HG02759 (cell line): Measurements from ENCODE around the gene EIF4A3.
"Not testable (repeated sequence)": the region's sequence is repeated elsewhere in the genome, so short reads cannot be mapped to it uniquely, and the experiment has no call there.

Source experiments
- ATAC-seq: cut with Tn5 transposase; IDR thresholded peaks from one replicate; pipeline ENCODE4 v1.9.1; 2021; ENCODE audit warnings: mild to moderate bottlenecking, moderate library complexity; ENCODE audit not compliant: unreplicated experiment

The EIF4A3 gene

GRCh38 chr17:80101946-80102663, 44.8 kb downstream of the EIF4A3 start:
- peak; percentile 14 for ATAC-seq

GRCh38 chr17:80101011-80101945, 45.6 kb downstream of the EIF4A3 start, which contains the start of gene GAA:
TSS of gene GAA (plus strand) at chr17:80101581. CDS start at chr17:80104587, 3,006 bp downstream.
- peak; percentile 85 for ATAC-seq

DNA sequence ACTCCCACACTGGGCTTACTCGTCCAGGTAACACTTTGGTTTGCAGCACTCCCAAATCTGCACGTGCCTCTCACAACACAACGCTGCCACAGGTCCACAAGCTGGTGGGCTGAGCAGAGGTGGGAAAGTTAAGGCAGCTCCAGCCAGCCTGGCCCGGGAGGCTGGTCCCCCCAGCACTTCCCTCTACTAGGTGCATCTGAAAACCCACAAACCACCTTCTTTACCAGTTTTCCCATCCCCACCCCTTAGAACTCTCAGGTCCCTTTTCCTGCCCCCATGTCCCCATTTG, 46.9 kb downstream of the EIF4A3 start:
- no peak for ATAC-seq

GRCh38 chr17:80099291-80100034, 47.5 kb downstream of the EIF4A3 start:
- ATAC-seq, result no peak

- ATAC-seq, result no peak
These were observed 48.9 kb downstream of the EIF4A3 start for GRCh38 chr17:80097844-80098691.

GRCh38 chr17:80097127-80097621, 49.8 kb downstream of the EIF4A3 start:
- ATAC-seq, result no peak

DNA sequence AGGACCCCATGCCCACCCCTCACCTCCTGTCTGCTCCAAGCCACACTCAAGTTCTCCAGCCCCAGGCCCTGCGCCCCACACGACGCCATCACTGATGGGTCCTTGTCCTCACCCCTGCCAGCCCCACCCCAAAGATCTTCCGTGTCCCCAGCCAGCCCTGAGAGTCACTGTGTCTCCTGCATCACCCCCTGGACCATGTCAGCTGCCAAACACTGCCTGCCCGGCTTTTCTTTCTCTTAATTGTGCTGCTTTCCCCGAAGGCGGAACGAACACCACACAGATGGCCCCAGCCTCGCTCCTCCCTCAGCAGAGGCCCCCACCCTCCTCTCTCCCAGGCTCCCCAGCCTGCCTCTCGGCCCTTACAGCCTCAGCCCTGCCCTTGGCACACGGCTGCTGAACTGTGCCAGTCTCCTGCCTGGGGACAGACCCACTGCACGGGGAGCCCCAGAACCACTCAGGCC, 50.3 kb downstream of the EIF4A3 start:
- no peak for ATAC-seq

- ATAC-seq, result no peak
These were observed 51.0 kb downstream of the EIF4A3 start for GRCh38 chr17:80095844-80096475.

DNA sequence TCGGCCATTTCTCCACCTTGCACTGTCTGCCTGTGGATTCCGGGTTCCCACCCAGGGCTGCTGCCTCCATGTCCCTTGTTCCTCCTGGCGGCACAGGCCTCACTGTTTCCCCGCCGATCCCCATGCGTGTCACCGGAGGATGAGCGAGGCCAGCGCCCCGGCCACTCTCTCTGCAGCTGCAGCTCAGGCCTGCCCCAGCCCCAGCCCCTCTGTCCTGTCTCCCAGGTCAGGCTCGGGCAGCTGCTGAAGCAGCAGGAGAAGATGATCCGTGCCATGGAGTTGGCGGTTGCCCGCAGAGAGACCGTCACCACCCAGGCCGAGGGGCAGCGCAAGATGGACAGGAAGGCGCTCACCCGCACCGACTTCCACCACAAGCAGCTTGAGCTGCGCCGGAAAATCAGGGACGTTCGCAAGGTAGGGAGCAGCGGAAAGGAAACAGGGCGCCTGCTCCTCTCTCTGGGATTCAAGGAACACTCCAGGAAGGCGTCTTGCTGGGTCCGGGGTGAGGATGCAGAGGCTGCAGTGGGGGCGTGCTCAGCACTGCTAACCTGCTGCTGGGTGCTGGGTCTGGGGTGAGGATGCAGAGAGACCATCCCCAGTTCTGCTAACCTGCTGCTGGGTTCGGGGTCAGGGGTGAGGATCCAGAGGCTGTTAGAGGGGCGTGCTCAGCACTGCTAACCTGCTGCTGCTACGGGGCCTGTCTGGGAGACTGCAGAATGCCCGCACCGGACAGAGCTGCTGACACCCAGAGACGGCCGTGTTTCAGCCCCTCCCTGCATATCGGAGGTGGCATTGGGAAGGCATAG, 51.7 kb downstream of the EIF4A3 start:
- ATAC-seq, result no peak

- ATAC-seq, result no peak
These were observed 54.0 kb downstream of the EIF4A3 start for GRCh38 chr17:80092959-80093358.

- no peak for ATAC-seq
These were observed 55.6 kb downstream of the EIF4A3 start for GRCh38 chr17:80091376-80091775.

- not testable (repeated sequence) for ATAC-seq
These were observed 56.8 kb downstream of the EIF4A3 start for GRCh38 chr17:80090164-80090563.

DNA sequence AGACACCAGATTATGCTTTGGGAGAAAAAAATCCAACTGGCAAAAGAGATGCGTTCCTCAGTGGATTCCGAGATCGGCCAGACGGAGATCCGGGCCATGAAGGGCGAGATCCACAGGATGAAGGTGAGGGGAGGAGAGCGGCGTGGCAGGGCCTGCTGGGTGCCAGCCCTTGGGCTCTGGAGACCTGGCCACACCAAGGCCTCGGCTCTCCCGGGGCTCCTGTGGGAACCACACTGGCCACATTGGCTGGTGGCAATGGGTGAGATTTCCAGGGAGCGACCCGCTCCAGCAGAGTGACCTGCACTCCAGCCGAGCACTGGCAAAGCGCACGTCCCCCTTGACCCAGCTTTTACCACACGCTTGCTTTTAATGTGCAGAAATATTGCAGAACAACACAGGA, 57.2 kb downstream of the EIF4A3 start:
- ATAC-seq, result no peak

DNA sequence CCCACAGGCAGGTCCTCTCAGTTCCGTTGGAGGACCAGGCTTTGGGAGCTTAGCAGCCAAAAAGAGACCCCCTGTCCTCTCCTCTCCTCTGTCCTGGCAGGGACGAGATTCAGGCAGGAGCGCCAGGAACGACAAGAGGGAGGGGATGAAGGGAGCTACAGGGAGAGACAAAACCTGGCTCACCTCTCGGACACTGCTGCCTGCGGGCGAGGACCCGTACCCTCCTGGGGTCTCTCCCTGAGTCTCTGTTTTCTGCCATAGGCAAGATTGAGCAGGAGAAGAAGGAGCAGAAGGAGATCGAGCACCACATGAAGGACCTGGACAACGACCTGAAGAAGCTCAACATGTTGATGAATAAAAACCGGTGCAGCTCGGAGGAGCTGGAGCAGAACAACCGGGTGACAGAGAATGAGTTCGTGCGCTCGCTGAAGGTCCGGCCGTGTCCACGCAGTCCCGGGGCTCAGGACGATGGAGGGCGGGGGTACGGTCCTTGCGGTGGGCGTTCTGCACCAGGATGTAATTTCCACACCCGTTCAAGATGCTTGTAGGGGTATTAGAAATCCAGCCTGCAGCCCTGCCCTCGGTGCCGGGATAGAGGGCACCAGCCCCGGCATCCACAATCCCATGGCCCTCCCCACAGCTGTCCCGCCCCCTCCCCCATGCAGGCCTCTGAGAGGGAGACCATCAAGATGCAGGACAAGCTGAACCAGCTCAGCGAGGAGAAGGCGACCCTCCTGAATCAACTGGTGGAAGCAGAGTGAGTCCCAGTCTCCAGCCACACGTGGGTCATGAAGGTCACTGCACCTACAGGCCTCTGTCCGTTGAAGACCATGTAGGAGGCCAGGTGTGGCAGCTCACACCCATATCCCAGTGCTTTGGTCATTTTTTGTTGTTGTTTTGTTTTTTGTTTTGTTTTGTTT, 59.3 kb downstream of the EIF4A3 start:
- ATAC-seq, result no peak

DNA sequence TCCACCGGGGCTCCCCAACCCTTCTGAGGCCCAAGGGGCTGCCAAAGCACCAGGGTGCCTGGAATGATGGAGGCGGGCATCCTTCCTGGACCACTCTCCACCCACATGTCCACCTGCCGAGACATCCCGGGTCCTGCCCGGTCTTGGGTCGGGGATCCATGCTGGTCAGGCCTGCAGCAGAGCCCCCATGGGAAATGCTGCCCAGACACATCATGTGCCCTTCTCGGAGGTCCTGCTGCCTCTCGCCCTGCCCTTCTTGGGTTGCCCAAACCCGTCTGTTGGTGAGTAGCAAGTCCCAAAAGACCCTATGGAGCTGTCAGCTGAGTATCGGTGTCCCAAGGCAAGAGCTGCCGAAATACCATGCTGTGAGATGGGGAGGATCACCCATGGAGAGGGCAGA, 60.3 kb downstream of the EIF4A3 start:
- ATAC-seq, result no peak

DNA sequence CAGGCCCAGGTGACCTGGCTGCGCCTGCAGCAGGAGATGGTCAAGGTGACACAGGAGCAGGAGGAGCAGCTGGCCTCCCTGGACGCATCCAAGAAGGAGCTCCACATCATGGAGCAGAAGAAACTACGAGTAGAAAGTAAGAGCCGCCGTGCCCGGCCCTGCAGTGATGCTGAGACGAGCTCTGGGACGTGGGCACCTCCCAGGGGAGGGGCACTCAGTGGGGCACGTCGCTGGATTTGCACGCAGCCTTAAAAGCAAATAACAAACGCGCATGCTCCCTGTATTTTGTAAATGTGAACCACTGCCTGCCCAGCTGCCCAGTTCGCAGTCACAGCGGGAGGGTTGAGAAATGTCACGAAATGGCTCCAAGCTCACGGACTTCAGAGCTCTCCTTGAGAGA, 60.8 kb downstream of the EIF4A3 start:
- ATAC-seq, result no peak

DNA sequence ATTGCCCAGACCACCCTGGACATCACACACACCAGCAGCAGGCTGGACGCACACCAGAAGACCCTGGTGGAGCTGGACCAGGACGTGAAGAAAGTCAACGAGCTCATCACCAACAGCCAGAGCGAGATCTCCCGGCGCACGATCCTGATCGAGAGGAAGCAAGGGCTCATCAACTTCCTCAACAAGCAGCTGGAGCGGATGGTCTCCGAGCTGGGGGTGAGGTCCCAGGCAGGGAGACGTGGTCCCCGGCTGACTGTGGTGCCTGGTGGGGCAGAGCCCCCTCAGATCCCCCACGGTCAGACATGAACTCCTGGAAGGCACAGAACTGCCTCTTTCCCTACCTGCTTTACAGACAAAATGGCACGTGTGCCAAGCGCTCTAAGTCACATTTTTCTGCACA, 62.2 kb downstream of the EIF4A3 start:
- no peak for ATAC-seq
